GM21515 (cell line): ENCODE data around the gene ALK.

Experiments used
- ATAC-seq: cut with Tn5 transposase; IDR thresholded peaks from one replicate; pipeline ENCODE4 v1.9.1; 2021; ENCODE audit not compliant: unreplicated experiment

ALK gene

GRCh38 chr2:29614295-29614830, 307.0 kb downstream of the ALK start:
- no peak for ATAC-seq

- ATAC-seq, result no peak
These were observed 307.6 kb downstream of the ALK start for GRCh38 chr2:29613792-29614266.

GRCh38 chr2:29613067-29613466, 308.3 kb downstream of the ALK start:
- ATAC-seq, result no peak

- ATAC-seq, result no peak
These were observed 308.8 kb downstream of the ALK start for GRCh38 chr2:29612568-29612967.

- ATAC-seq, result no peak
These were observed 309.5 kb downstream of the ALK start for GRCh38 chr2:29611850-29612249.

- no peak for ATAC-seq
These were observed 310.1 kb downstream of the ALK start for GRCh38 chr2:29611261-29611660.

- no peak for ATAC-seq
These were observed 310.8 kb downstream of the ALK start for GRCh38 chr2:29610569-29610968.

GRCh38 chr2:29607038-29607420, 314.4 kb downstream of the ALK start:
- no peak for ATAC-seq

- no peak for ATAC-seq
These were observed 315.0 kb downstream of the ALK start for GRCh38 chr2:29606104-29607037.

- ATAC-seq, result no peak
These were observed 318.0 kb downstream of the ALK start for GRCh38 chr2:29603341-29603740.

GRCh38 chr2:29601872-29602271, 319.5 kb downstream of the ALK start:
- no peak for ATAC-seq

GRCh38 chr2:29601321-29601720, 320.1 kb downstream of the ALK start:
- no peak for ATAC-seq

- ATAC-seq, result no peak
These were observed 321.4 kb downstream of the ALK start for GRCh38 chr2:29599946-29600345.

- no peak for ATAC-seq
These were observed 322.4 kb downstream of the ALK start for GRCh38 chr2:29598978-29599377.

GRCh38 chr2:29597035-29597434, 324.4 kb downstream of the ALK start:
- no peak for ATAC-seq

GRCh38 chr2:29596584-29596983, 324.8 kb downstream of the ALK start:
- ATAC-seq, result no peak

- no peak for ATAC-seq
These were observed 329.8 kb downstream of the ALK start for GRCh38 chr2:29591600-29591999.

GRCh38 chr2:29590211-29590610, 331.2 kb downstream of the ALK start:
- ATAC-seq, result no peak

GRCh38 chr2:29589440-29590103, 331.8 kb downstream of the ALK start:
- no peak for ATAC-seq

GRCh38 chr2:29587402-29588190, 333.8 kb downstream of the ALK start:
- no peak for ATAC-seq

- ATAC-seq, result no peak
These were observed 334.5 kb downstream of the ALK start for GRCh38 chr2:29586919-29587318.
